Effector CD4-positive, alpha-beta T cell (primary cell): ENCODE data around the gene COL4A1.
"Not testable (repeated sequence)": the region's sequence is repeated elsewhere in the genome, so short reads cannot be mapped to it uniquely, and the experiment has no call there.

Source experiments
- DNase-seq: peaks from one replicate; pipeline ENCODE4 v3.0.0-alpha.2; 2020

Gene COL4A1

GRCh38 chr13:110323172-110323891, 16.4 kb upstream of the COL4A1 start:
- no peak for DNase-seq

GRCh38 chr13:110322828-110323171, 15.8 kb upstream of the COL4A1 start:
- DNase-seq = no peak

- no peak for DNase-seq
Measured at GRCh38 chr13:110322126-110322827, 15.3 kb upstream of the COL4A1 start.

GRCh38 chr13:110321573-110321972, 14.6 kb upstream of the COL4A1 start:
- DNase-seq = not testable (repeated sequence)

GRCh38 chr13:110320645-110321044, 13.7 kb upstream of the COL4A1 start:
- DNase-seq = no peak

GRCh38 chr13:110319774-110320509, 13.0 kb upstream of the COL4A1 start:
- no peak for DNase-seq

- no peak for DNase-seq
Measured at GRCh38 chr13:110319397-110319773, 12.4 kb upstream of the COL4A1 start.

- DNase-seq = no peak
Measured at GRCh38 chr13:110318920-110319319, 12.0 kb upstream of the COL4A1 start.

- no peak for DNase-seq
Measured at GRCh38 chr13:110317496-110318195, 10.7 kb upstream of the COL4A1 start.

- DNase-seq = no peak
Measured at GRCh38 chr13:110317093-110317492, 10.1 kb upstream of the COL4A1 start.

- DNase-seq = no peak
Measured at GRCh38 chr13:110316196-110316595, 9.2 kb upstream of the COL4A1 start.

- no peak for DNase-seq
Measured at GRCh38 chr13:110314516-110315245, 7.7 kb upstream of the COL4A1 start.

- not testable (repeated sequence) for DNase-seq
Measured at GRCh38 chr13:110313733-110314132, 6.8 kb upstream of the COL4A1 start.

GRCh38 chr13:110313261-110313660, 6.3 kb upstream of the COL4A1 start:
- DNase-seq = not testable (repeated sequence)

- DNase-seq = no peak
Measured at GRCh38 chr13:110312339-110313031, 5.5 kb upstream of the COL4A1 start.

- DNase-seq = no peak
Measured at GRCh38 chr13:110311443-110312338, 4.7 kb upstream of the COL4A1 start.

- DNase-seq = no peak
Measured at GRCh38 chr13:110310541-110311442, 3.8 kb upstream of the COL4A1 start.

GRCh38 chr13:110309661-110310524, 2.9 kb upstream of the COL4A1 start:
- no peak for DNase-seq
